K562 (cell line): ENCODE results near the gene C1orf167. TPM values are rescaled to one million over a fixed set of nuclear protein-coding genes. Genes with fewer than 3 reads are reported as not detected.
A peak's percentile ranks its signal among the peaks of the same experiment; 100 is the strongest.

ENCODE experiments used
- ARID2 ChIP-seq: fragments of 450-650 bp; IDR thresholded peaks from 2 replicates; pipeline ENCODE4 v1.6.1; 2017; ENCODE audit warnings: antibody characterized with exemption, mild to moderate bottlenecking
- ELF4 ChIP-seq: fragments of 450-650 bp; formaldehyde crosslinking; IDR thresholded peaks from 2 replicates; pipeline ENCODE4 v1.4.0; 2022; ENCODE audit warnings: missing genetic modification characterization
- HDAC1 ChIP-seq, 2 experiments: fragments of 450-650 bp; IDR thresholded peaks; 2 replicates each; pipeline ENCODE4 v1.6.1; 2016 to 2017; ENCODE audit warnings: inconsistent platforms in 1 of 2, mild to moderate bottlenecking in 1 of 2, moderate library complexity in 1 of 2
- JUND ChIP-seq, 2 experiments: IDR thresholded peaks; 2 replicates in 1 of 2; 3 replicates in 1 of 2; pipeline ENCODE4 v1.6.1; 2011; ENCODE audit warnings: borderline replicate concordance in 2 of 2, low read depth in 2 of 2, low read length in 2 of 2, improper control_type of control experiment in 1 of 2, missing biosample characterization in 1 of 2, missing genetic modification characterization in 1 of 2, missing genetic modification reagents in 1 of 2
- MGA ChIP-seq: fragments of 450-650 bp; IDR thresholded peaks from 2 replicates; pipeline ENCODE4 v1.6.1; 2016; ENCODE audit warnings: mild to moderate bottlenecking, moderate library complexity
- RNF2 ChIP-seq: sonication (generic); IDR thresholded peaks from 2 replicates; pipeline ENCODE4 v1.6.1; 2016
- SRSF1 ChIP-seq: fragments of 200-400 bp; formaldehyde crosslinking; IDR thresholded peaks from 2 replicates; pipeline ENCODE4 v1.6.1; 2017; ENCODE audit warnings: mild to moderate bottlenecking, low read depth, low read length, moderate library complexity
- polyA plus RNA-seq, 8 experiments: library from polyadenylated mRNA; depleted of rRNA in 4 of 8; stranded (reverse) in 5 of 8; unstranded in 3 of 8; fragments of >200 nt; fragmentation: Nextera tagmentation in 2 of 8; fragmentation: Illumina TruSeq in 1 of 8; extraction: Ambion mirVana in 2 of 8; extraction: Trizol in 1 of 8; gene quantifications; 2 replicates each; pipeline versions ENCODE4 v1.2.1 to v1.2.3, GENCODE V29; 2011 to 2014; ENCODE audit warnings: inconsistent platforms in 1 of 8, missing spikeins in 1 of 8
- total RNA-seq, 7 experiments: library from RNA; depleted of rRNA in 6 of 7; stranded (reverse); fragments of >200 nt in 6 of 7; fragmentation: Illumina TruSeq in 2 of 7; extraction: Trizol in 2 of 7; gene quantifications; 2 replicates each; pipeline versions ENCODE4 v1.2.1 to v1.2.3, GENCODE V29; 2011 to 2021; ENCODE audit warnings: low replicate concordance in 1 of 7
- TF ChIP-seq, protein P1 (sequence below): sonication (generic); formaldehyde crosslinking; IDR thresholded peaks from 2 replicates; pipeline ENCODE4 v1.8.0; 2022; ENCODE audit warnings: missing genetic modification reagents, mild to moderate bottlenecking, moderate library complexity, borderline replicate concordance
- TF ChIP-seq, protein P2 (sequence below): IDR thresholded peaks from 2 replicates; pipeline ENCODE4 v1.6.1; 2014; ENCODE audit warnings: antibody characterized with exemption

The C1orf167 gene
- total and polyA plus RNA-seq, 9 of the 15 experiments (the other 6 are each of a cell fraction or from before 2014, with no cell fraction given) = 0.22 to 0.86 (median 0.31) TPM; not detected in 2

GRCh38 chr1:11719313-11720032 lies 42.5 kb upstream of the C1orf167 start (continued):
- peak; percentile 94 for TF ChIP-seq MGA
- TF ChIP-seq, protein P1, sequence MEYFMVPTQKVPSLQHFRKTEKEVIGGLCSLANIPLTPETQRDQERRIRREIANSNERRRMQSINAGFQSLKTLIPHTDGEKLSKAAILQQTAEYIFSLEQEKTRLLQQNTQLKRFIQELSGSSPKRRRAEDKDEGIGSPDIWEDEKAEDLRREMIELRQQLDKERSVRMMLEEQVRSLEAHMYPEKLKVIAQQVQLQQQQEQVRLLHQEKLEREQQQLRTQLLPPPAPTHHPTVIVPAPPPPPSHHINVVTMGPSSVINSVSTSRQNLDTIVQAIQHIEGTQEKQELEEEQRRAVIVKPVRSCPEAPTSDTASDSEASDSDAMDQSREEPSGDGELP = peak; percentile 77
- TF ChIP-seq ELF4 (CRISPR knock-in tag) = no peak
- TF ChIP-seq SRSF1 = no peak
- TF ChIP-seq HDAC1 (IDR thresholded peaks at IDR 0.05) = peak in 1 of 2 experiments; percentile 53; a peak in 1 of 4 replicates
- peak; percentile 66; the same call in 1 of the 2 replicates for TF ChIP-seq RNF2
- TF ChIP-seq, protein P2, sequence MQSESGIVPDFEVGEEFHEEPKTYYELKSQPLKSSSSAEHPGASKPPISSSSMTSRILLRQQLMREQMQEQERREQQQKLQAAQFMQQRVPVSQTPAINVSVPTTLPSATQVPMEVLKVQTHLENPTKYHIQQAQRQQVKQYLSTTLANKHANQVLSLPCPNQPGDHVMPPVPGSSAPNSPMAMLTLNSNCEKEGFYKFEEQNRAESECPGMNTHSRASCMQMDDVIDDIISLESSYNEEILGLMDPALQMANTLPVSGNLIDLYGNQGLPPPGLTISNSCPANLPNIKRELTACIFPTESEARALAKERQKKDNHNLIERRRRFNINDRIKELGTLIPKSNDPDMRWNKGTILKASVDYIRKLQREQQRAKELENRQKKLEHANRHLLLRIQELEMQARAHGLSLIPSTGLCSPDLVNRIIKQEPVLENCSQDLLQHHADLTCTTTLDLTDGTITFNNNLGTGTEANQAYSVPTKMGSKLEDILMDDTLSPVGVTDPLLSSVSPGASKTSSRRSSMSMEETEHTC = 0 out of 2 replicates have a peak, but pooled peaks have one; percentile 36
- TF ChIP-seq JUND (IDR thresholded peaks at IDR 0.05; ENCODE audit: borderline replicate concordance, low read depth, low read length) = peak; percentile 39; the same call in 1 of the 2 replicates
- TF ChIP-seq JUND (tag; IDR thresholded peaks at IDR 0.05; ENCODE audit: borderline replicate concordance, low read depth, low read length) = no peak
- TF ChIP-seq ARID2 = peak; percentile 93
